ENCODE measurements around the gene MFN1.

The MFN1 gene

GRCh38 chr3:179418610-179419009, 71.1 kb downstream of the MFN1 start:
- no peaks in the 10 kb centered on the region for H3K4me1 ChIP-seq (ENCODE audit: insufficient read depth, low read length)
- no peak overlapping the region for H3K4me3 ChIP-seq (ENCODE audit: low read depth in 1 of 2, low read length in 2 of 2)
- no peak overlapping the region for H3K27ac ChIP-seq (ENCODE audit: low read length)
- no peaks in the 10 kb centered on the region for H3K27me3 ChIP-seq (ENCODE audit: insufficient read depth, low read length, poor library complexity)
- peaks cover 15% of the 10 kb centered on the region for H3K79me2 ChIP-seq (ENCODE audit: insufficient read depth, low read length)
- peaks cover 50% of the 10 kb centered on the region for H3K36me3 ChIP-seq (ENCODE audit: insufficient read depth, low read length)
- no peak overlapping the region for H3K4me2 ChIP-seq (ENCODE audit: insufficient read depth, low read length)
- TF ChIP-seq EZH2 (IDR thresholded peaks at IDR 0.05; ENCODE audit: borderline replicate concordance, low read depth, low read length, severe bottlenecking): no peak
- TF ChIP-seq, protein P1, sequence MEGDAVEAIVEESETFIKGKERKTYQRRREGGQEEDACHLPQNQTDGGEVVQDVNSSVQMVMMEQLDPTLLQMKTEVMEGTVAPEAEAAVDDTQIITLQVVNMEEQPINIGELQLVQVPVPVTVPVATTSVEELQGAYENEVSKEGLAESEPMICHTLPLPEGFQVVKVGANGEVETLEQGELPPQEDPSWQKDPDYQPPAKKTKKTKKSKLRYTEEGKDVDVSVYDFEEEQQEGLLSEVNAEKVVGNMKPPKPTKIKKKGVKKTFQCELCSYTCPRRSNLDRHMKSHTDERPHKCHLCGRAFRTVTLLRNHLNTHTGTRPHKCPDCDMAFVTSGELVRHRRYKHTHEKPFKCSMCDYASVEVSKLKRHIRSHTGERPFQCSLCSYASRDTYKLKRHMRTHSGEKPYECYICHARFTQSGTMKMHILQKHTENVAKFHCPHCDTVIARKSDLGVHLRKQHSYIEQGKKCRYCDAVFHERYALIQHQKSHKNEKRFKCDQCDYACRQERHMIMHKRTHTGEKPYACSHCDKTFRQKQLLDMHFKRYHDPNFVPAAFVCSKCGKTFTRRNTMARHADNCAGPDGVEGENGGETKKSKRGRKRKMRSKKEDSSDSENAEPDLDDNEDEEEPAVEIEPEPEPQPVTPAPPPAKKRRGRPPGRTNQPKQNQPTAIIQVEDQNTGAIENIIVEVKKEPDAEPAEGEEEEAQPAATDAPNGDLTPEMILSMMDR (IDR thresholded peaks at IDR 0.05; ENCODE audit: borderline replicate concordance, extremely low read depth, low read length, poor library complexity, severe bottlenecking): no peak
- H3K9me3 ChIP-seq (ENCODE audit: insufficient read depth, low read length, severe bottlenecking): no peaks in the 10 kb centered on the region
- ATAC-seq (ENCODE audit: insufficient read depth, low read depth): peak; percentile 40; the same call in 1 of the 3 replicates
- H2AFZ ChIP-seq (ENCODE audit: low read depth, low read length): no peak overlapping the region
- H4K20me1 ChIP-seq (ENCODE audit: insufficient read depth, low read length): no peaks in the 10 kb centered on the region; the same call in 1 of the 2 replicates
- no peak overlapping the region for H3K9ac ChIP-seq (ENCODE audit: low read depth, low read length)
- no peak for DNase-seq

GRCh38 chr3:179421500-179421899, 74.0 kb downstream of the MFN1 start:
- no peak overlapping the region for H3K9ac ChIP-seq (ENCODE audit: low read depth, low read length)
- peaks cover 26% of the 10 kb centered on the region for H3K79me2 ChIP-seq (ENCODE audit: insufficient read depth, low read length)
- no peak overlapping the region for H3K27ac ChIP-seq (ENCODE audit: low read length)
- no peaks in the 10 kb centered on the region; the same call in 1 of the 2 replicates for H4K20me1 ChIP-seq (ENCODE audit: insufficient read depth, low read length)
- no peaks in the 10 kb centered on the region for H3K4me1 ChIP-seq (ENCODE audit: insufficient read depth, low read length)
- no peak overlapping the region for H3K4me3 ChIP-seq (ENCODE audit: low read depth in 1 of 2, low read length in 2 of 2)
- DNase-seq: no peak
- peaks cover 58% of the 10 kb centered on the region for H3K36me3 ChIP-seq (ENCODE audit: insufficient read depth, low read length)
- ATAC-seq (ENCODE audit: insufficient read depth, low read depth): no peak
- no peaks in the 10 kb centered on the region for H3K27me3 ChIP-seq (ENCODE audit: insufficient read depth, low read length, poor library complexity)
- H2AFZ ChIP-seq (ENCODE audit: low read depth, low read length): no peak overlapping the region
- no peak overlapping the region for H3K4me2 ChIP-seq (ENCODE audit: insufficient read depth, low read length)
- no peak for TF ChIP-seq EZH2 (IDR thresholded peaks at IDR 0.05; ENCODE audit: borderline replicate concordance, low read depth, low read length, severe bottlenecking)
- TF ChIP-seq, protein P1 (IDR thresholded peaks at IDR 0.05; ENCODE audit: borderline replicate concordance, extremely low read depth, low read length, poor library complexity, severe bottlenecking): peak; percentile 39
- no peaks in the 10 kb centered on the region for H3K9me3 ChIP-seq (ENCODE audit: insufficient read depth, low read length, severe bottlenecking)

DNA sequence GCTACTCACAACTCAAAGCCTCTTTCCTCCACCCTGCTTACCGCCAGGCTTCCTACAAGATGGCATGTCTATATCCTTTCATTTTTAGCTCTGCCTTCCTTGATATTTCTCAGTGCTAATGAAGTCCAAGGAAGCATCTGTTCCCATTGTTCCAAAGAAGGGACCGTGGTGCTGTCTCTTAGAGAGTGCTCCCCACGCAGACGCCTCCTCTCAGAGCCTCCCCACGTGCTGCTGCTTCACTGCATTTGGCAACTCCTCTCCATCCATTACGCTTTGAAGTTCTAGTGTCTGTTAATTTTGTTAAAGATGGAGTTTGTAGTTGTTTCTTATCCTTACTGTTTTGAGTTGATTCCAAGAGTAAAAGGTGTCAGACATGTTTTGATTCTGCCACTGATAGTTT, 77.6 kb downstream of the MFN1 start:
- no peak for DNase-seq
- H3K36me3 ChIP-seq (ENCODE audit: insufficient read depth, low read length): peaks cover 34% of the 10 kb centered on the region
- peaks cover 59% of the 10 kb centered on the region for H3K79me2 ChIP-seq (ENCODE audit: insufficient read depth, low read length)
- H3K4me2 ChIP-seq (ENCODE audit: insufficient read depth, low read length): no peak overlapping the region
- H3K9me3 ChIP-seq (ENCODE audit: insufficient read depth, low read length, severe bottlenecking): no peaks in the 10 kb centered on the region
- H3K4me1 ChIP-seq (ENCODE audit: insufficient read depth, low read length): no peaks in the 10 kb centered on the region
- H4K20me1 ChIP-seq (ENCODE audit: insufficient read depth, low read length): peaks cover 10% of the 10 kb centered on the region; the same call in 1 of the 2 replicates
- no peak overlapping the region for H3K4me3 ChIP-seq (ENCODE audit: low read depth in 1 of 2, low read length in 2 of 2)
- H3K27ac ChIP-seq (ENCODE audit: low read length): no peak overlapping the region
- H2AFZ ChIP-seq (ENCODE audit: low read depth, low read length): no peak overlapping the region
- ATAC-seq (ENCODE audit: insufficient read depth, low read depth): no peak
- no peak overlapping the region for H3K9ac ChIP-seq (ENCODE audit: low read depth, low read length)
- H3K27me3 ChIP-seq (ENCODE audit: insufficient read depth, low read length, poor library complexity): no peaks in the 10 kb centered on the region
- TF ChIP-seq, protein P1 (IDR thresholded peaks at IDR 0.05; ENCODE audit: borderline replicate concordance, extremely low read depth, low read length, poor library complexity, severe bottlenecking): no peak
- no peak for TF ChIP-seq EZH2 (IDR thresholded peaks at IDR 0.05; ENCODE audit: borderline replicate concordance, low read depth, low read length, severe bottlenecking)

Measured in DND-41 (cell line).